ENCODE results near the gene NR3C2.
A peak's percentile ranks its signal among the peaks of the same experiment; 100 is the strongest.

Gene NR3C2

GRCh38 chr4:148067301-148067916, 374.8 kb downstream of the NR3C2 start:
- no peak for DNase-seq

GRCh38 chr4:148065075-148065474, 377.1 kb downstream of the NR3C2 start:
- no peak for DNase-seq

- no peak for DNase-seq
These were observed 377.8 kb downstream of the NR3C2 start for GRCh38 chr4:148064451-148064850.

- DNase-seq: no peak
These were observed 379.8 kb downstream of the NR3C2 start for GRCh38 chr4:148062301-148062950.

GRCh38 chr4:148061795-148062194, 380.4 kb downstream of the NR3C2 start:
- DNase-seq: no peak

- peak; percentile 13 for DNase-seq
These were observed 381.1 kb downstream of the NR3C2 start for GRCh38 chr4:148061141-148061481.

- peak; percentile 31 for DNase-seq
These were observed 381.7 kb downstream of the NR3C2 start for GRCh38 chr4:148060264-148061140.

GRCh38 chr4:148059617-148060180, 382.5 kb downstream of the NR3C2 start:
- DNase-seq: no peak

GRCh38 chr4:148057984-148058859, 384.0 kb downstream of the NR3C2 start:
- no peak for DNase-seq

- no peak for DNase-seq
These were observed 384.7 kb downstream of the NR3C2 start for GRCh38 chr4:148057516-148057915.

- peak; percentile 69 for DNase-seq
These were observed 385.3 kb downstream of the NR3C2 start for GRCh38 chr4:148056879-148057278.

GRCh38 chr4:148055844-148056243, 386.4 kb downstream of the NR3C2 start:
- no peak for DNase-seq

- DNase-seq: no peak
These were observed 387.9 kb downstream of the NR3C2 start for GRCh38 chr4:148054275-148054674.

GRCh38 chr4:148053298-148054003, 388.8 kb downstream of the NR3C2 start:
- DNase-seq: no peak

- DNase-seq: peak; percentile 31
These were observed 389.8 kb downstream of the NR3C2 start for GRCh38 chr4:148052448-148052847.

GRCh38 chr4:148051403-148051802, 390.8 kb downstream of the NR3C2 start:
- no peak for DNase-seq

GRCh38 chr4:148048598-148048997, 393.6 kb downstream of the NR3C2 start:
- DNase-seq: no peak

- DNase-seq: peak; percentile 21
These were observed 397.3 kb downstream of the NR3C2 start for GRCh38 chr4:148044912-148045352.

GRCh38 chr4:148044089-148044911, 397.9 kb downstream of the NR3C2 start:
- no peak for DNase-seq

- no peak for DNase-seq
These were observed 400.4 kb downstream of the NR3C2 start for GRCh38 chr4:148041606-148042329.

Data from CD4-positive, alpha-beta T cell treated with Interleukin-17A for 4 hours (primary cell).